Endothelial cell of umbilical vein (primary cell): ENCODE measurements around the gene SH3PXD2B. TPM values are rescaled to one million over a fixed set of nuclear protein-coding genes. Genes with fewer than 3 reads are reported as not detected.

ENCODE experiments used
- BruUV-seq: library from RNA; stranded (reverse); fragments of 400-500 nt; replicated peaks from 2 replicates; lab custom pipeline; 2021; lab: Mats Ljungman, UMichigan
- CTCF ChIA-PET: fragments of 300-600, 350-600 bp; sonication (Branson Sonifier 250); formaldehyde crosslinking; loops from one replicate; lab custom pipeline; 2021; ENCODE audit warnings: antibody characterized with exemption, inconsistent platforms; lab: Charles Lee
- POLR2A ChIA-PET: fragments of 300-600, 350-600 bp; sonication (Branson Sonifier 250); formaldehyde crosslinking; loops from one replicate; lab custom pipeline; 2021; ENCODE audit warnings: antibody characterized with exemption, inconsistent platforms; lab: Charles Lee
- DNase-seq: peaks from one replicate; pipeline ENCODE4 v3.0.0-alpha.2; 2011; ENCODE audit warnings: low read depth, low spot score
- FAIRE-seq: peaks from 2 replicates; lab custom pipeline; 2011; peaks lifted over from hg19 to GRCh38; lab: Jason Lieb, UNC
- H2AFZ ChIP-seq: 2 replicates; pipeline ENCODE4 v1.6.0; 2012; ENCODE audit warnings: low read depth, low read length, control low read depth, inconsistent platforms
- H3K27ac ChIP-seq: 2 replicates; pipeline ENCODE4 v1.5.1; 2011; ENCODE audit warnings: low read depth, mild to moderate bottlenecking, control low read depth, low read length, moderate library complexity; ENCODE audit not compliant: insufficient read depth
- H3K27me3 ChIP-seq, 2 experiments: 2 replicates each; pipeline versions ENCODE4 v1.6.0 to v1.6.1; 2011; ENCODE audit warnings: low read length in 2 of 2, mixed read lengths in 1 of 2; ENCODE audit not compliant: control insufficient read depth in 2 of 2, insufficient read depth in 2 of 2
- H3K36me3 ChIP-seq, 2 experiments: 2 replicates in 1 of 2; 3 replicates in 1 of 2; pipeline ENCODE4 v1.5.1; 2011; ENCODE audit warnings: low read length in 2 of 2, mild to moderate bottlenecking in 1 of 2, moderate library complexity in 1 of 2; ENCODE audit not compliant: control insufficient read depth in 2 of 2, insufficient read depth in 2 of 2; ENCODE audit errors: extremely low read depth in 1 of 2
- H3K4me1 ChIP-seq: 3 replicates; pipeline ENCODE4 v1.5.1; 2011; ENCODE audit warnings: mild to moderate bottlenecking, low read length; ENCODE audit not compliant: control insufficient read depth, insufficient read depth; ENCODE audit errors: extremely low read depth
- H3K4me2 ChIP-seq: 2 replicates; pipeline ENCODE4 v1.6.1; 2011; ENCODE audit warnings: low read length, control low read depth, mixed read lengths; ENCODE audit not compliant: insufficient read depth
- H3K4me3 ChIP-seq, 3 experiments: fragments of 200-600 bp in 1 of 3; sonication (generic), shearing (Covaris generic) in 1 of 3; replicated peaks in 1 of 3; 2 replicates each; pipeline ENCODE4 v1.5.1; 2011 to 2016; ENCODE audit warnings: control low read depth in 3 of 3, low read length in 3 of 3, mild to moderate bottlenecking in 2 of 3, inconsistent platforms in 1 of 3, low read depth in 1 of 3, moderate library complexity in 1 of 3; ENCODE audit not compliant: insufficient read depth in 1 of 3
- H3K79me2 ChIP-seq: 2 replicates; pipeline ENCODE4 v1.6.0; 2012; ENCODE audit warnings: low read length, inconsistent platforms; ENCODE audit not compliant: control insufficient read depth, insufficient read depth
- H3K9ac ChIP-seq: replicated peaks from 2 replicates; pipeline ENCODE3; 2011; ENCODE audit warnings: low read length, control low read depth; ENCODE audit not compliant: insufficient read depth; ENCODE audit errors: extremely low read depth
- H3K9me1 ChIP-seq: replicated peaks from 3 replicates; pipeline ENCODE4 v1.6.0; 2011; ENCODE audit warnings: mild to moderate bottlenecking, low read length; ENCODE audit not compliant: control insufficient read depth, insufficient read depth; ENCODE audit errors: extremely low read depth
- H3K9me3 ChIP-seq: replicated peaks from 2 replicates; pipeline ENCODE4 v1.5.1; 2012; ENCODE audit warnings: low read length, inconsistent platforms; ENCODE audit not compliant: control insufficient read depth, insufficient read depth
- H4K20me1 ChIP-seq: replicated peaks from 2 replicates; pipeline ENCODE3; 2011; ENCODE audit warnings: mild to moderate bottlenecking, low read length; ENCODE audit not compliant: control insufficient read depth, insufficient read depth; ENCODE audit errors: extremely low read depth
- EZH2 ChIP-seq: IDR thresholded peaks from 2 replicates; pipeline ENCODE4 v1.6.1; 2012; ENCODE audit warnings: borderline replicate concordance, low read depth, mild to moderate bottlenecking, moderate library complexity, low read length, inconsistent platforms; ENCODE audit not compliant: severe bottlenecking
- FOS ChIP-seq: IDR thresholded peaks from 2 replicates; pipeline ENCODE4 v1.6.1; 2011; ENCODE audit warnings: mild to moderate bottlenecking, low read length, moderate library complexity, borderline replicate concordance; ENCODE audit not compliant: insufficient read depth
- GATA2 ChIP-seq: IDR thresholded peaks from 2 replicates; pipeline ENCODE4 v1.7.0; 2011; ENCODE audit warnings: low read depth, mild to moderate bottlenecking, moderate library complexity, mixed read lengths, low read length; ENCODE audit not compliant: insufficient read length, insufficient read depth
- JUN ChIP-seq: IDR thresholded peaks from 2 replicates; pipeline ENCODE4 v1.6.1; 2011; ENCODE audit warnings: borderline replicate concordance, low read depth; ENCODE audit not compliant: insufficient read length, insufficient read depth
- MAX ChIP-seq: IDR thresholded peaks from 2 replicates; pipeline ENCODE4 v1.6.1; 2011; ENCODE audit not compliant: insufficient read depth, insufficient read length
- MYC ChIP-seq: IDR thresholded peaks from one replicate; pipeline ENCODE4 v1.6.1; 2011; ENCODE audit warnings: mild to moderate bottlenecking, low read depth, low read length
- POLR2A ChIP-seq: IDR thresholded peaks from 2 replicates; pipeline ENCODE4 v1.6.1; 2012; ENCODE audit warnings: low read depth, mild to moderate bottlenecking, control low read depth, low read length
- POLR2AphosphoS5 ChIP-seq: IDR thresholded peaks from 2 replicates; pipeline ENCODE4 v1.6.1; 2012; ENCODE audit warnings: low read depth, mild to moderate bottlenecking, control low read depth, low read length, moderate library complexity; ENCODE audit not compliant: insufficient read depth
- dilution Hi-C: fragments of 300-500 bp; cut with MboI; formaldehyde crosslinking; loops from one replicate; pipeline ENCODE4 v1.15.0; 2019; ENCODE audit warnings: low sequenced_read_pairs; ENCODE audit not compliant: extremely low pct_ligation_motif_present
- intact Hi-C: fragments of 100-400 bp; cut with micrococcal nuclease; formaldehyde crosslinking; loops from one replicate; pipeline ENCODE4 v1.10.0; 2022
- polyA plus RNA-seq, 4 experiments: library from polyadenylated mRNA; depleted of rRNA in 3 of 4; stranded (reverse) in 3 of 4; unstranded in 1 of 4; fragments of >200 nt; gene quantifications; 2 replicates each; pipeline versions ENCODE4 v1.2.1 to v1.2.3, GENCODE V29; 2011 to 2012; ENCODE audit warnings: missing spikeins in 1 of 4
- total RNA-seq: library from RNA; stranded (reverse); gene quantifications from 2 replicates; pipeline ENCODE4 v1.2.3, GENCODE V29; 2021
- TF ChIP-seq, protein P1 (sequence below), 2 donors: IDR thresholded peaks; 1 replicate in 1 of 2; 2 replicates in 1 of 2; pipeline ENCODE4 v1.5.1; 2011; ENCODE audit warnings: low read length in 2 of 2, mild to moderate bottlenecking in 2 of 2, moderate library complexity in 2 of 2, control low read depth in 1 of 2, inconsistent platforms in 1 of 2, low read depth in 1 of 2; ENCODE audit not compliant: insufficient read depth in 1 of 2; ENCODE audit errors: extremely low read depth in 1 of 2

SH3PXD2B gene
- total and polyA plus RNA-seq, 2 donors (not counting 3 experiments of a cell fraction or from before 2014, with no cell fraction given), result 23.5 to 66.3 TPM

DNA sequence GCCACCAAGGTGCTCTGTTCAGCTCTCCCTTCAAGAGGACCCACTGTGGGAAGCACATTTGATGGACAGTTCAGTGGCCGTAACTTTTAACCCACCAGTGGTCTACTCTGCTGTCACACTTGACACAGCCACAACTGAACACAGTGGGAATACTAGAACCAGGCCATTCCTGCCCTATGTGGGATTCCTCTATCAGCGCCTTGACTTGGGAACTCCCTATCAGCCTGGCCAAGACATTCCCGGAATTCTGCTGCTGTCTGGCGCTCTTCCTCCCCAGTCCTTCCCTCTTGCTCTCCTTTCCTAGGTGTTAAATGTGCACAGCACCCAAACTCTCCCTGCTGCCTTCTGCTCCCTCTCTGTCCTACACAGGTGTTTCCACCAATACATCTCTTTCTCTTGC lies 23.1 kb upstream of the SH3PXD2B start:
- no peaks in the 10 kb centered on the region for H3K9me1 ChIP-seq
- dilution Hi-C loops, result no loop called here
- DNase-seq, result no peak
- H3K4me3 ChIP-seq, result no peak overlapping the region
- no peak overlapping the region for H3K9ac ChIP-seq
- H3K9me3 ChIP-seq, result no peaks in the 10 kb centered on the region
- H3K27me3 ChIP-seq, result no peaks in the 10 kb centered on the region
- ChIA-PET POLR2A (no interaction called here), CTCF (interaction anchor here (2.2 kb wide), 1 partner anchor 220 kb away, joined by 17 read pairs; no protein-coding TSS in a partner anchor)
- no peaks in the 10 kb centered on the region for H3K4me1 ChIP-seq
- H3K79me2 ChIP-seq, result no peaks in the 10 kb centered on the region
- no TSS peak for BruUV-seq
- H4K20me1 ChIP-seq, result no peaks in the 10 kb centered on the region
- FAIRE-seq, result no peak
- H2AFZ ChIP-seq, result no peak overlapping the region
- intact Hi-C loops, result no loop called here
- no peak overlapping the region for H3K27ac ChIP-seq
- no peak overlapping the region for H3K4me2 ChIP-seq
- TF ChIP-seq MYC (no peak), GATA2 (no peak), FOS (no peak), POLR2AphosphoS5 (no peak), EZH2 (no peak), POLR2A (no peak)
- no peaks in the 10 kb centered on the region for H3K36me3 ChIP-seq

DNA sequence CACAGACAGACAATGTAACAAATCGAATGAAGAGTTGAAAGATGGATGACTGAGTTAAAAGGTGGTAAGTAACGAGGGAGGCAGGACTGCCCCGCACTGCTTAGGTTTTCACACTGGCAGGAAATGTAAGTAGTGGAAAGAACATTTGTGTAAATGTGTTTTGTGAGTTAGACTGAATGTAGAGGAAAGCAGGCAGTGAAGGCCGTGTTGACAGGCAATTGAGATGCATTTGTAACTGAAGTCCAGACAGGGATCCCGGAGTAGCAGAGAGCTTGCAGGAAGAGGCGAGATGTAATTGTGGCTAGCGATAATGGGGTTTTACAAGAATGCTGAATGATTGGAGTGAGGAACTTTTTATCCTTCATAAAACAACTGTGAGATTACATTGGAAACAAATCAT lies 20.0 kb upstream of the SH3PXD2B start:
- H3K36me3 ChIP-seq, result no peaks in the 10 kb centered on the region
- no peak overlapping the region for H3K4me2 ChIP-seq
- intact Hi-C loops, result no loop called here
- no peak overlapping the region for H2AFZ ChIP-seq
- BruUV-seq, result no TSS peak
- no peak overlapping the region for H3K27ac ChIP-seq
- H3K9me3 ChIP-seq, result no peaks in the 10 kb centered on the region
- dilution Hi-C loops, result no loop called here
- H3K27me3 ChIP-seq, result peaks cover 2 to 10% of the 10 kb centered on the region in 2 experiments
- no peak for TF ChIP-seq GATA2
- no peak for TF ChIP-seq EZH2
- no peak for TF ChIP-seq MYC
- TF ChIP-seq POLR2A, result no peak
- TF ChIP-seq FOS, result no peak
- no peak for TF ChIP-seq MAX
- TF ChIP-seq, protein P1, sequence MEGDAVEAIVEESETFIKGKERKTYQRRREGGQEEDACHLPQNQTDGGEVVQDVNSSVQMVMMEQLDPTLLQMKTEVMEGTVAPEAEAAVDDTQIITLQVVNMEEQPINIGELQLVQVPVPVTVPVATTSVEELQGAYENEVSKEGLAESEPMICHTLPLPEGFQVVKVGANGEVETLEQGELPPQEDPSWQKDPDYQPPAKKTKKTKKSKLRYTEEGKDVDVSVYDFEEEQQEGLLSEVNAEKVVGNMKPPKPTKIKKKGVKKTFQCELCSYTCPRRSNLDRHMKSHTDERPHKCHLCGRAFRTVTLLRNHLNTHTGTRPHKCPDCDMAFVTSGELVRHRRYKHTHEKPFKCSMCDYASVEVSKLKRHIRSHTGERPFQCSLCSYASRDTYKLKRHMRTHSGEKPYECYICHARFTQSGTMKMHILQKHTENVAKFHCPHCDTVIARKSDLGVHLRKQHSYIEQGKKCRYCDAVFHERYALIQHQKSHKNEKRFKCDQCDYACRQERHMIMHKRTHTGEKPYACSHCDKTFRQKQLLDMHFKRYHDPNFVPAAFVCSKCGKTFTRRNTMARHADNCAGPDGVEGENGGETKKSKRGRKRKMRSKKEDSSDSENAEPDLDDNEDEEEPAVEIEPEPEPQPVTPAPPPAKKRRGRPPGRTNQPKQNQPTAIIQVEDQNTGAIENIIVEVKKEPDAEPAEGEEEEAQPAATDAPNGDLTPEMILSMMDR (IDR thresholded peaks at IDR 0.05; ENCODE audit: extremely low read depth in 1 of 2, insufficient read depth in 1 of 2, low read depth in 1 of 2, low read length in 2 of 2), result no peak
- TF ChIP-seq JUN, result no peak
- TF ChIP-seq POLR2AphosphoS5, result no peak
- no peaks in the 10 kb centered on the region for H3K4me1 ChIP-seq
- FAIRE-seq, result no peak
- no peak overlapping the region for H3K4me3 ChIP-seq
- ChIA-PET CTCF (interaction anchor here (0.8 to 2.3 kb wide), 5 partner anchors 12 to 233 kb away, joined by 3 to 8 read pairs (median 4); no protein-coding TSS in a partner anchor), POLR2A (no interaction called here)
- DNase-seq, result no peak
- no peaks in the 10 kb centered on the region for H3K9me1 ChIP-seq
- no peaks in the 10 kb centered on the region for H4K20me1 ChIP-seq
- H3K79me2 ChIP-seq, result no peaks in the 10 kb centered on the region
- H3K9ac ChIP-seq, result no peak overlapping the region
